HepG2 (cell line): ENCODE results near the gene PCNX4. TPM values are rescaled to one million over a fixed set of nuclear protein-coding genes. Genes with fewer than 3 reads are reported as not detected.

Experiments
- EZH2 ChIP-seq: conservative IDR thresholded peaks from 2 replicates; pipeline ENCODE4 v1.6.1; 2012; ENCODE audit warnings: mild to moderate bottlenecking, low read depth, low read length, moderate library complexity
- FOXA3 ChIP-seq: IDR thresholded peaks from 2 replicates; pipeline ENCODE4 v1.6.1; 2016; ENCODE audit warnings: missing genetic modification reagents, missing compliant biosample characterization
- GATA4 ChIP-seq: sonication (generic); IDR thresholded peaks from 2 replicates; pipeline ENCODE4 v1.6.1; 2016; ENCODE audit warnings: antibody characterized with exemption, low read depth, borderline replicate concordance
- GFI1 ChIP-seq: sonication (generic); formaldehyde crosslinking; IDR thresholded peaks from 2 replicates; pipeline ENCODE4 v1.5.0; 2020; ENCODE audit warnings: missing genetic modification reagents, mild to moderate bottlenecking, borderline replicate concordance
- IRF9 ChIP-seq: sonication (generic); formaldehyde crosslinking; IDR thresholded peaks from 2 replicates; pipeline ENCODE4 v1.8.0; 2022; ENCODE audit warnings: missing genetic modification reagents, mild to moderate bottlenecking, borderline replicate concordance
- KDM5B ChIP-seq: sonication (generic); formaldehyde crosslinking; IDR thresholded peaks from 2 replicates; pipeline ENCODE4 v1.4.0; 2020; ENCODE audit warnings: missing genetic modification reagents, mild to moderate bottlenecking, borderline replicate concordance
- NAIF1 ChIP-seq: sonication (generic); formaldehyde crosslinking; IDR thresholded peaks from 2 replicates; pipeline ENCODE4 v1.5.0; 2020; ENCODE audit warnings: mild to moderate bottlenecking, missing genetic modification reagents, borderline replicate concordance
- NFYC ChIP-seq: IDR thresholded peaks from 2 replicates; pipeline ENCODE4 v1.6.1; 2016; ENCODE audit warnings: missing genetic modification reagents, missing compliant biosample characterization
- RORA ChIP-seq: sonication (generic); formaldehyde crosslinking; IDR thresholded peaks from 2 replicates; pipeline ENCODE4 v1.5.0; 2020; ENCODE audit warnings: mild to moderate bottlenecking, missing genetic modification reagents, moderate library complexity
- SATB2 ChIP-seq: sonication (generic); formaldehyde crosslinking; IDR thresholded peaks from 2 replicates; pipeline ENCODE4 v1.5.0; 2020; ENCODE audit warnings: missing genetic modification reagents
- TARDBP ChIP-seq: sonication (generic); formaldehyde crosslinking; IDR thresholded peaks from 2 replicates; pipeline ENCODE4 v1.8.0; 2022; ENCODE audit warnings: mild to moderate bottlenecking, missing genetic modification reagents
- THRA ChIP-seq: sonication (generic); formaldehyde crosslinking; IDR thresholded peaks from 2 replicates; pipeline ENCODE4 v1.4.0; 2020; ENCODE audit warnings: missing genetic modification reagents, borderline replicate concordance
- ZBTB20 ChIP-seq: sonication (generic); formaldehyde crosslinking; IDR thresholded peaks from 2 replicates; pipeline ENCODE4 v1.8.1; 2023; ENCODE audit warnings: missing genetic modification reagents, low read depth, mild to moderate bottlenecking, borderline replicate concordance
- ZBTB7A ChIP-seq: sonication (generic); formaldehyde crosslinking; IDR thresholded peaks from 2 replicates; pipeline ENCODE4 v1.8.0; 2022; ENCODE audit warnings: mild to moderate bottlenecking, missing genetic modification reagents
- ZNF121 ChIP-seq: sonication (generic); formaldehyde crosslinking; IDR thresholded peaks from 2 replicates; pipeline ENCODE4 v1.5.0; 2020; ENCODE audit warnings: mild to moderate bottlenecking, missing genetic modification reagents
- ZNF331 ChIP-seq: sonication (generic); formaldehyde crosslinking; IDR thresholded peaks from 2 replicates; pipeline ENCODE4 v1.4.0; 2020; ENCODE audit warnings: missing genetic modification reagents
- ZNF652 ChIP-seq: IDR thresholded peaks from 2 replicates; pipeline ENCODE4 v1.6.1; 2016; ENCODE audit warnings: low read depth, borderline replicate concordance
- ZNF878 ChIP-seq: sonication (generic); formaldehyde crosslinking; IDR thresholded peaks from 2 replicates; pipeline ENCODE4 v1.8.1; 2023; ENCODE audit warnings: mild to moderate bottlenecking, missing genetic modification reagents, moderate library complexity
- ZNF891 ChIP-seq: sonication (generic); formaldehyde crosslinking; IDR thresholded peaks from 2 replicates; pipeline ENCODE4 v1.5.0; 2020; ENCODE audit warnings: mild to moderate bottlenecking, missing genetic modification reagents
- ZZZ3 ChIP-seq: sonication (generic); formaldehyde crosslinking; IDR thresholded peaks from 2 replicates; pipeline ENCODE4 v1.4.0; 2020; ENCODE audit warnings: missing genetic modification reagents, mild to moderate bottlenecking, borderline replicate concordance
- polyA plus RNA-seq, 8 experiments: library from polyadenylated mRNA; depleted of rRNA in 3 of 8; stranded (reverse) in 7 of 8; unstranded in 1 of 8; fragments of >200 nt; fragmentation: Illumina TruSeq in 4 of 8; extraction: Trizol in 4 of 8; gene quantifications; 2 replicates each; pipeline versions ENCODE4 v1.2.1 to v1.2.3, GENCODE V29; 2011 to 2016; ENCODE audit warnings: low read depth in 4 of 8, missing spikeins in 1 of 8, mixed read lengths in 1 of 8; ENCODE audit not compliant: insufficient read depth in 1 of 8
- total RNA-seq, 5 experiments: library from RNA; depleted of rRNA; stranded (reverse); fragments of >200 nt; fragmentation: Illumina TruSeq; extraction: Trizol; gene quantifications; 2 replicates each; pipeline ENCODE4 v1.2.3, GENCODE V29; 2016; ENCODE audit warnings: low read depth in 1 of 5
- TF ChIP-seq, protein P1 (sequence below): IDR thresholded peaks from 2 replicates; pipeline ENCODE4 v1.4.0; 2020; ENCODE audit warnings: mild to moderate bottlenecking, missing genetic modification reagents

PCNX4 gene
- total and polyA plus RNA-seq, 2 of the 13 experiments (the other 11 are each of a cell fraction or from before 2014, with no cell fraction given), result 28.6 to 43.0 TPM

GRCh38 chr14:60164712-60165546 is 73.2 kb downstream of the PCNX4 start, which contains the start of gene DHRS7 (continued):
- TF ChIP-seq KDM5B (CRISPR knock-in tag) (peak; percentile 93; the same call in 1 of the 2 replicates), NAIF1 (CRISPR knock-in tag) (0 out of 2 replicates have a peak, but pooled peaks have one; percentile 24), RORA (CRISPR knock-in tag) (no peak), SATB2 (CRISPR knock-in tag) (no peak), EZH2 (no peak), ZNF331 (CRISPR knock-in tag) (peak; percentile 68; the same call in 1 of the 2 replicates), FOXA3 (CRISPR knock-in tag) (no peak; the same call in 1 of the 2 replicates), ZNF121 (CRISPR knock-in tag) (peak; percentile 80), GATA4 (0 out of 2 replicates have a peak, but pooled peaks have one; percentile 31), GFI1 (no peak), ZBTB20 (CRISPR knock-in tag) (peak; percentile 43; the same call in 1 of the 2 replicates), ZNF878 (no peak), ZBTB7A (CRISPR knock-in tag) (no peak), IRF9 (CRISPR knock-in tag) (peak; percentile 60; the same call in 1 of the 2 replicates), TARDBP (no peak), ZNF652 (no peak), ZZZ3 (CRISPR knock-in tag) (no peak), ZNF891 (peak; percentile 63; the same call in 1 of the 2 replicates), NFYC (CRISPR knock-in tag) (no peak), THRA (CRISPR knock-in tag) (peak; percentile 49; the same call in 1 of the 2 replicates)
- TF ChIP-seq, protein P1, sequence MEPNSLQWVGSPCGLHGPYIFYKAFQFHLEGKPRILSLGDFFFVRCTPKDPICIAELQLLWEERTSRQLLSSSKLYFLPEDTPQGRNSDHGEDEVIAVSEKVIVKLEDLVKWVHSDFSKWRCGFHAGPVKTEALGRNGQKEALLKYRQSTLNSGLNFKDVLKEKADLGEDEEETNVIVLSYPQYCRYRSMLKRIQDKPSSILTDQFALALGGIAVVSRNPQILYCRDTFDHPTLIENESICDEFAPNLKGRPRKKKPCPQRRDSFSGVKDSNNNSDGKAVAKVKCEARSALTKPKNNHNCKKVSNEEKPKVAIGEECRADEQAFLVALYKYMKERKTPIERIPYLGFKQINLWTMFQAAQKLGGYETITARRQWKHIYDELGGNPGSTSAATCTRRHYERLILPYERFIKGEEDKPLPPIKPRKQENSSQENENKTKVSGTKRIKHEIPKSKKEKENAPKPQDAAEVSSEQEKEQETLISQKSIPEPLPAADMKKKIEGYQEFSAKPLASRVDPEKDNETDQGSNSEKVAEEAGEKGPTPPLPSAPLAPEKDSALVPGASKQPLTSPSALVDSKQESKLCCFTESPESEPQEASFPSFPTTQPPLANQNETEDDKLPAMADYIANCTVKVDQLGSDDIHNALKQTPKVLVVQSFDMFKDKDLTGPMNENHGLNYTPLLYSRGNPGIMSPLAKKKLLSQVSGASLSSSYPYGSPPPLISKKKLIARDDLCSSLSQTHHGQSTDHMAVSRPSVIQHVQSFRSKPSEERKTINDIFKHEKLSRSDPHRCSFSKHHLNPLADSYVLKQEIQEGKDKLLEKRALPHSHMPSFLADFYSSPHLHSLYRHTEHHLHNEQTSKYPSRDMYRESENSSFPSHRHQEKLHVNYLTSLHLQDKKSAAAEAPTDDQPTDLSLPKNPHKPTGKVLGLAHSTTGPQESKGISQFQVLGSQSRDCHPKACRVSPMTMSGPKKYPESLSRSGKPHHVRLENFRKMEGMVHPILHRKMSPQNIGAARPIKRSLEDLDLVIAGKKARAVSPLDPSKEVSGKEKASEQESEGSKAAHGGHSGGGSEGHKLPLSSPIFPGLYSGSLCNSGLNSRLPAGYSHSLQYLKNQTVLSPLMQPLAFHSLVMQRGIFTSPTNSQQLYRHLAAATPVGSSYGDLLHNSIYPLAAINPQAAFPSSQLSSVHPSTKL (CRISPR knock-in tag), result peak; percentile 55
